Lower leg skin (tissue), 3 donors: ENCODE data around the gene LILRA6.

Experiments used
- CTCF ChIP-seq, 3 donors: fragments of 450-650 bp; IDR thresholded peaks; one replicate each; pipeline ENCODE4 v1.5.1; 2016; ENCODE audit warnings: antibody characterized with exemption in 3 of 3, mild to moderate bottlenecking in 3 of 3, moderate library complexity in 2 of 3
- POLR2A ChIP-seq, 2 donors: fragments of 450-650 bp; IDR thresholded peaks; one replicate each; pipeline ENCODE4 v1.6.1; 2016 to 2017; ENCODE audit warnings: antibody characterized with exemption in 2 of 2, mild to moderate bottlenecking in 1 of 2, moderate library complexity in 1 of 2

GRCh38 chr19:54206831-54207177 lies 35.8 kb downstream of the LILRA6 start:
- TF ChIP-seq CTCF (IDR thresholded peaks at IDR 0.05) = no peak
- no peak for TF ChIP-seq POLR2A (IDR thresholded peaks at IDR 0.05)
